Activated naive CD8-positive, alpha-beta T cell treated with anti-CD3 and anti-CD28 coated beads, Interleukin-2, amount 10 ng/mL, durations not matched to agents 7 days and 5 days (primary cell): ENCODE measurements around the gene MACROH2A1. TPM values are rescaled to one million over a fixed set of nuclear protein-coding genes. Genes with fewer than 3 reads are reported as not detected.

Source experiments
- ATAC-seq: fragments of 150-1000 bp; cut with Tn5 transposase; one replicate; pipeline ENCODE4 v1.10.0; 2021; ENCODE audit warnings: low read depth, moderate library complexity
- POLR2A ChIA-PET: fragments of 350-600 bp; sonication (Branson Sonifier 250); formaldehyde crosslinking; loops from one replicate; lab custom pipeline; 2021; ENCODE audit warnings: antibody characterized with exemption; lab: Charles Lee
- DNase-seq: peaks from one replicate; pipeline ENCODE4 v3.0.0; 2021
- H3K27ac Mint-ChIP-seq: one replicate; pipeline ENCODE4 v1.8.0; 2022; ENCODE audit warnings: mild to moderate bottlenecking, mixed read lengths
- H3K27me3 Mint-ChIP-seq: one replicate; pipeline ENCODE4 v1.8.0; 2022; ENCODE audit warnings: mild to moderate bottlenecking, moderate library complexity, mixed read lengths
- H3K36me3 Mint-ChIP-seq: one replicate; pipeline ENCODE4 v1.8.0; 2021; ENCODE audit warnings: mild to moderate bottlenecking, mixed read lengths
- H3K4me1 Mint-ChIP-seq: one replicate; pipeline ENCODE4 v1.8.0; 2021; ENCODE audit warnings: mixed read lengths
- H3K4me3 Mint-ChIP-seq: one replicate; pipeline ENCODE4 v1.8.0; 2022; ENCODE audit warnings: mild to moderate bottlenecking, moderate library complexity, mixed read lengths
- H3K9me3 Mint-ChIP-seq: one replicate; pipeline ENCODE4 v1.8.0; 2021; ENCODE audit warnings: mixed read lengths
- total RNA-seq, 2 experiments: library from RNA; stranded (reverse); gene quantifications; one replicate each; pipeline ENCODE4 v1.2.3, GENCODE V29; 2021

Gene MACROH2A1
- total RNA-seq, 2 experiments from 2014 or later: 253 to 258 TPM

DNA sequence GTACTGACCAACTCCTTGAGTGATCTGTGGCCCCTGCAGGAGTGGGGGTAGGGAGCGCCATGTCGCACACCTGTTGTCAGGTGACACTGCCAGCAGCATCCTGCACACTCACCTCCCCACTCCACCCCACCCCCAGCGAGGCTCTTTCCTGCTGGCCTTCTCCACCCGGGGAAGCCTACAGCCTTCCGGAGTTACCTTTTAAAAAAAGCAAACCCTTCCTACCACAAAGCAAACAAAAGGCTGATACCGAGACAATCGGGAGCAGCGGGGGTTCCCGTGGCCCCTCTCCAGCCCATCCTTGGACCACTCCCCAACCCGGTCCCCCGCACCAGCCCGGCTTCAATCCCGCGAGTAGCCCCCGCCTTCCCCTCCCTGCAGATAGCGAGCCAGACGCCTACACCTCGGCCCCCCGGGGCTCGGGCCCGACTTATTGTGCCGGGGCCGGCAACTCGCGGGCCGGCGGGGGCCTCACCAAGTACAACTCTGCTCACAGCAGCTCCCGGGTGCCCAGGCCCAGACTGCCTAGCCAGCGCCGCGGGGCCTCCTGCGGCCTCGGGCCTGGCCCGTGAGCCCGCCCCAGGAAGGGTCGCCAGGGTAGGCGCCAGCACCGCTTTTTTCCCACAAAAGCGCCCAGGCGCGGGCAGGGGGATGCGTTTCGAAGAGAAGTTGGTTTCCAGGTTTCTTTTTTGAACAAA, 724 bp downstream of the MACROH2A1 start:
- POLR2A ChIA-PET: interaction anchor here (1.1 to 2.1 kb wide), 3 partner anchors 14 to 27 kb away, joined by 3 to 17 read pairs (median 9); no protein-coding TSS in a partner anchor
- peaks cover 40% of the 10 kb centered on the region for H3K4me1 Mint-ChIP-seq

DNA sequence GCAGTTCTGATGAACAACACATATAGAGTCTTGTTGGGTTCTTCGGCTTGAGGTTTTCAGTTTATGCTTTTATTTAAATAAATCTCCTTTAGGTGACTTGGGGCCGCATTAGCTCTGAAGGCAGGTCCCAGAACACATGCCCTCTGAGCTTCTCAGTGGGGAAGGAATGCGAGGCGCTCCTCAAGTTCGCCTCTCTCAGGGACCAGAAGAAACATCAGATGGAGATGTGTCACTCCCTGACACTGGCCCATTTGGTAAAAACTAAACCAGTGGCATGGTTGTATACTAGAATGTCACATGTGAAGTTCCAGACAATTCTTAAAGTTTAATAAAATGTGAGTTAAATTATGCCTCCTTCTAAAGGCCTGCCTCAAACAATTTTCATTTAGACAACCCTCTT, 1.9 kb downstream of the MACROH2A1 start:
- Mint-ChIP-seq H3K9me3 (no peaks in the 10 kb centered on the region), H3K4me3 (peak overlapping the region; percentile 90), H3K36me3 (peaks cover 22% of the 10 kb centered on the region), H3K27me3 (peaks cover 8% of the 10 kb centered on the region), H3K4me1 (peaks cover 52% of the 10 kb centered on the region), H3K27ac (no peak overlapping the region)
- DNase-seq (no peak), ATAC-seq (no peak)
- POLR2A ChIA-PET: no interaction called here

More for the DNA sequence above, 724 bp downstream of the MACROH2A1 start:
- Mint-ChIP-seq H3K27me3 (peaks cover 8% of the 10 kb centered on the region), H3K27ac (peak overlapping the region; percentile 87), H3K9me3 (no peaks in the 10 kb centered on the region), H3K36me3 (peaks cover 14% of the 10 kb centered on the region), H3K4me3 (peak overlapping the region; percentile 90)
- ATAC-seq (peak; percentile 41), DNase-seq (peak; percentile 68)

DNA sequence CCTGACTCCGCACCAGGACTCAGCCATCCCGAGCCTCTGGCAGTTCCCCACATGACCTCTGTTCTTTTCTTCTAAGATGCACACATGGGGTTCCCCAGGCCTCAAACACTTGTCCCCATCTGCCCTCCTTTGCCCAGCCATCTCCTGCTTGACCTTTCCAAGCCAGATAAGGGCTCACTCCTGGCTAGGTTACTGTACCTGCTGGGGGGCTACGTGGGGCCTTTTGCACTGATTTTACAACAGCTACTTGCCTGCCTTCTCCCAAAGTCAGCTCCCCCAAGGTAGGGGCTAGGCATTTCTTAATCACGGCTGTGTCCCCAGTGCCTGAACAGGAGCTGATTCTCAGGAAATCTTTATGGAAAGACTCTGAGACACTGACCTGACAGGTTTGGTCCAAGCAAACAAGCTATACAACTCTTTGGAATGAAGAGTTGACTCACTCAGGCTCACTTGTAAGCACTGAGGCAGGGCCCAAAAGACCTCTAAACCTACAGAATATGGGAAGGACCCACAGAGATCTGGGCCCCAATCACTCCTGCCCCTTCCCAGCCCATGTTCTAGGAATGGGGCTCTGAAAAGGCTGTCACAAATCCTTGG, 2.5 kb downstream of the MACROH2A1 start:
- Mint-ChIP-seq H3K27ac (no peak overlapping the region), H3K27me3 (peaks cover 8% of the 10 kb centered on the region), H3K4me3 (peak overlapping the region; percentile 15), H3K4me1 (peaks cover 57% of the 10 kb centered on the region), H3K9me3 (no peaks in the 10 kb centered on the region), H3K36me3 (peaks cover 25% of the 10 kb centered on the region)
- POLR2A ChIA-PET: no interaction called here
- ATAC-seq: no peak
- DNase-seq: no peak

DNA sequence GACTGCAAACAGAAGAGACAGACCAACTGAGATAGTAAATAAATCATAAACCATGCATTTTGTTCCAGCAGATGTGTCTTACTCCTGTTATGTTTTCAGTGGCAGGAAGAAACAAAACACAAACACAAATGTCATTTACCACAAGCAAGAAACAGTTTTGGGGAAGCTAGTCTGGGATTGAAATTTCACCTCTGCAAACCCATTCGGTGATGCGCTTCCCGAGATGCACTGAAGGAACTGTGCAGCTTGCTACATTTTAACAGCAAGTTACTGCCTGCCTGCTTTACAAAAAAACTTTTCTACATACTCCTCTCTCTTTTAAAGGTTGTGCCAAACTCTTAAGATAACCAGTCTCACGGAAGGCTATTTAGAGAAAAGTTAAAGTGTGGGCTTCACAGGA, 3.2 kb downstream of the MACROH2A1 start:
- Mint-ChIP-seq H3K4me1 (peaks cover 60% of the 10 kb centered on the region), H3K9me3 (no peaks in the 10 kb centered on the region), H3K4me3 (no peak overlapping the region), H3K27me3 (peaks cover 5% of the 10 kb centered on the region), H3K36me3 (peaks cover 25% of the 10 kb centered on the region), H3K27ac (peak overlapping the region; percentile 49)
- POLR2A ChIA-PET: no interaction called here
- no peak for ATAC-seq
- DNase-seq: no peak

DNA sequence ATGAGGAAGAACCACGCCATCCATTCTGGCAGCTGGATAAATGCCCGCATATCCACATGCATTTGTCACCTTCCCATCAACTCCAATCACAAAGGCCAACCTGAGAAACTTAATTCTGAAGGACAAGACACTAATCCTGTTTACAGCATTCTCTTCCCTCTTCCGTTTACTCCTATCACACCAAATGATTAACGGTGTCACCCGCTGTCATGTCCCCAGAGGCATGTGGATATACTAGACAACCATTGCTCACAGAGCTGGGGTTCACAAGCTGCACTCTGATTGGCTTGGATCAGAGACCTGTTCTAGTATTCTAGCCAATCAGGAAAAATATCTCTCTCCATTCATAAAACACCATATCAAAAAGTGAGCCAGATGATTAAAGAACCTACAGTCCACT, 3.6 kb downstream of the MACROH2A1 start:
- Mint-ChIP-seq H3K4me1 (peaks cover 59% of the 10 kb centered on the region), H3K27me3 (peaks cover 3% of the 10 kb centered on the region), H3K4me3 (no peak overlapping the region), H3K9me3 (no peaks in the 10 kb centered on the region), H3K27ac (peak overlapping the region; percentile 49), H3K36me3 (peaks cover 25% of the 10 kb centered on the region)
- ATAC-seq (no peak), DNase-seq (no peak)
- POLR2A ChIA-PET: no interaction called here

DNA sequence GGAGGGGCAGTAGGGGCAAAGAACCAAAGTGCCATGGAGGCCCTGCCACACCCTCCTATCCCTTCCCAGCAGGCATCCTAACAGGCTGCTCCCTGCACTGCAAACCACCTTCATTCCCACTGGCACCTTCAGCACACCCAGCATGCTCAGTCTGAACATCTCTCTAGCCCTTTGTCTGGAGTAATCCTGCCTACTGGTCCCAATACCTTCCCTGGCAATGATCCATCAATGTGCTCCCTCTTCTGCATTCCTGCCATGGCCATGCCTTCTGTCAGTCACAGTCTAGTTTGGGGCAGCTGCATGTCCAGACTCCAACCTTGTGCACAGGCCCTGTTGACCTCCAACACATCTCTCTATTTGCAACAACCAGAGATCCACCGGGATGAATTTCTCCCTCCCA, 4.9 kb downstream of the MACROH2A1 start:
- no peaks in the 10 kb centered on the region for H3K9me3 Mint-ChIP-seq
- H3K4me1 Mint-ChIP-seq: peaks cover 59% of the 10 kb centered on the region
- peaks cover 25% of the 10 kb centered on the region for H3K36me3 Mint-ChIP-seq
- POLR2A ChIA-PET: no interaction called here
- ATAC-seq (no peak), DNase-seq (no peak)
- peak overlapping the region; percentile 57 for H3K27ac Mint-ChIP-seq
- no peaks in the 10 kb centered on the region for H3K27me3 Mint-ChIP-seq
- H3K4me3 Mint-ChIP-seq: peak overlapping the region; percentile 32

DNA sequence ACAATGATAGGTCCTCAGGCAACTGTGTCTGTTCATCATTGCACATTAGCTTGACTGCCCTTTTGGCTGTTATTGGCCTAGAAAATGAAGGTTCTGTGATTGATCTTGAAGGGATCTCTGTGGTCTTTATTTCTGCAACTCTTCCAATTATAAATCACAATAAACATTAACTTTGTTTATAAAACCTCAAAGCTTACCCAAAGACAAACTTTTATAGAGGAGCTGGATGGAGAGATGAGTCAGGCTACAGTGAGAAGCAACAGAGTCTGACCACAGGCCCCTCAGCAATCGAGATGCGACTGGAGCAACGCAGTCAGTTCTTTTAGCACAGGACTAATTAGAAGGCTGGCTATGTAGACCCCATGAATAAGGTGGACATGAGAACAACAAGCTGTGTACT, 5.3 kb downstream of the MACROH2A1 start:
- Mint-ChIP-seq H3K9me3 (no peaks in the 10 kb centered on the region), H3K4me3 (no peak overlapping the region), H3K27ac (no peak overlapping the region), H3K27me3 (no peaks in the 10 kb centered on the region), H3K36me3 (peaks cover 25% of the 10 kb centered on the region), H3K4me1 (peaks cover 59% of the 10 kb centered on the region)
- no peak for ATAC-seq
- no peak for DNase-seq
- POLR2A ChIA-PET: no interaction called here

DNA sequence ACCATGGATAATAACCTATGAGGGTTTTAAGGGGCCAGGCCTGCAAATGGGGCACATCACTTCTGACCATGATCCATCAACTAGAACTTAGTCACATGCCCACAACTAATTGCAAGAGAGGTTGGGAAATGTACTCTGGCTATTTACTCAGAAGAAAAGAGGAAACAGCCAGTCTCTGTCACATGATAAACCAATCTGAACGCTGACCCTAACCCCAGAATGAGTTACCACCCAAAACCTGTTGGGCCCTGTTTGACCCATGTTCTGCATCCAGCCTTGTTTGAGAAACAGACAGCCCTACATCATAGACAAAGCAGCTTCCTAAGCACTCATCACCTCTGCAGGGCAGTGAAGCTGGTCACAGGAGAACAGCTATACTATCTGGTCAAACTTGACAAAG, 5.8 kb downstream of the MACROH2A1 start:
- no peak overlapping the region for H3K4me3 Mint-ChIP-seq
- H3K9me3 Mint-ChIP-seq: no peaks in the 10 kb centered on the region
- POLR2A ChIA-PET: no interaction called here
- peaks cover 28% of the 10 kb centered on the region for H3K36me3 Mint-ChIP-seq
- no peak overlapping the region for H3K27ac Mint-ChIP-seq
- H3K27me3 Mint-ChIP-seq: no peaks in the 10 kb centered on the region
- no peak for ATAC-seq
- H3K4me1 Mint-ChIP-seq: peaks cover 62% of the 10 kb centered on the region
- DNase-seq: no peak

DNA sequence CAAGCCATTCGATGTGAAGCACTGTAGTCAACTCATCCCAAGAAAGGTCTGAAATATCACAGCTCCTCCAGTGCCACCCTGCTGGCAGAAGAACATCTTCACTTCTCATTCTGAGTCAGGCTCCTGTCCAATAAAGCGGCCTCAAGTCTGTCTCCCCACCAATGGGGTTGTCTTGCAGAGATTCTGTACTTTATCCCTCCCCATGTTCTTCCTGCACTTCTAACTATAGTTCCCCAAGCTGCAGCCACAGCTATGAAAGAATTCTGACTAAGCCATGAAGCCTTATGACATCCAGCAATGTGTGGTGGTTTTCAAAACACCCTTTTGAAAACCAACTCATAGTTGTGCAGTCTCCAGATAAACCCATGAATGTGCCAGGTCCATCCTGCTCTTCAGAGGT, 6.8 kb downstream of the MACROH2A1 start:
- Mint-ChIP-seq H3K9me3 (no peaks in the 10 kb centered on the region), H3K27ac (peak overlapping the region; percentile 55), H3K4me1 (peaks cover 58% of the 10 kb centered on the region), H3K4me3 (no peak overlapping the region), H3K36me3 (peaks cover 31% of the 10 kb centered on the region), H3K27me3 (no peaks in the 10 kb centered on the region)
- no peak for ATAC-seq
- DNase-seq: no peak
- POLR2A ChIA-PET: no interaction called here

DNA sequence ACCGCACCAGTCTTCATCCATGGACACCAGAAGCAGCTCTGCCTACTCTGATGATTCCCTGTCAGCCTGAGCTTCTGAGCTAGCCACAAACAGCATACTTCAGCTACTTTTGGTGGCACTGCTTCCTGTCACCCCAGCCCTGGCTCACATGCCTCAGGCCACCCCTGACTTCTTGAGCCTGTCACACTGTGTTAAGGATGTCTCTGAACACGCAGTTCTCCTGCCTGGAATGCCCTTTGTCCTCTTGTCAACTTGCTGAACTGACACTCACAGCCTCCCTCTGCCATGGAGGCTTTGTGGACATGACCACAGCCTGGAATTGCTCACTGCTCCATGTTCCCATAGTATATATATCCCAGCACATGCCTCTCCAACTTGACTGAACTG, 7.2 kb downstream of the MACROH2A1 start:
- no peak for DNase-seq
- H3K27me3 Mint-ChIP-seq: no peaks in the 10 kb centered on the region
- POLR2A ChIA-PET: no interaction called here
- peaks cover 57% of the 10 kb centered on the region for H3K4me1 Mint-ChIP-seq
- H3K36me3 Mint-ChIP-seq: peaks cover 33% of the 10 kb centered on the region
- H3K27ac Mint-ChIP-seq: peak overlapping the region; percentile 55
- ATAC-seq: peak; percentile 57
- H3K9me3 Mint-ChIP-seq: no peaks in the 10 kb centered on the region
- H3K4me3 Mint-ChIP-seq: no peak overlapping the region

DNA sequence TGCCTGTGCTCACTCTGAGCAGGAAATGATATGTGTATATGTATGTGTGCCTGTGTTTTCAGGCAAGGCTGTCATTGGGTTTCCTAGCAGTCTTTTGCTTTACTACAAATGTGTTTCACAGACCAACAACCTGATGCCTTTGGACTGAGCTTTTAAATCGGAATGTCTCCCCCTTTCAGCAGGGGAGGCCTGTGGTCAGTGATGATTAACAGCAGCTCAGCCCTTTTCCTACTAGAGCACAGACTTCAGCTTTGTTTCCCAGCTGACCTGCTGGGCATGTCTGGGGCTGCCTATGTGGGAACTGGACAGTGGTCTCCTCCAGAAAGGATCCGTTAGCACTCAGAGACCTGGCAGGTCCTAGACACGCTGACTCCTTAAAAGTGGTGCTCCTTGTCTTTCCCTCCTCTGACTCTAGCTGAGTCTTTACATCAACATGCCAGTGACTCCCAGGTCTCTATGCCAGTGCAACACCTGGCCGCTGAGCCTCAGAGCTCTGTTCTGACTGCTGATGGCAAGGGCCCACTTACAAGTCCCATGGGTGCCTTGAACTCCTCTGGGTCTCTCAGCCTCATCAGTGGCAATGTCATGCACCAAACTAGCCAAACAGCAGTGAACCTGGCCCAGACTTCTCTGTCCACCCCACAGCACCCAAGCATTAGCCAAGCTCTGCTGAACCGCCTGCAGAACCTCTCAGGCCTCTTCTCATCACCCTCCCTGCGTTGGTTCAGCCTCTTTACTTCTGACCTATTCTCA, 7.7 kb downstream of the MACROH2A1 start:
- Mint-ChIP-seq H3K4me3 (no peak overlapping the region), H3K4me1 (peaks cover 59% of the 10 kb centered on the region), H3K9me3 (no peaks in the 10 kb centered on the region), H3K27me3 (no peaks in the 10 kb centered on the region), H3K36me3 (peaks cover 38% of the 10 kb centered on the region), H3K27ac (peak overlapping the region; percentile 55)
- ATAC-seq (no peak), DNase-seq (no peak)
- POLR2A ChIA-PET: no interaction called here

DNA sequence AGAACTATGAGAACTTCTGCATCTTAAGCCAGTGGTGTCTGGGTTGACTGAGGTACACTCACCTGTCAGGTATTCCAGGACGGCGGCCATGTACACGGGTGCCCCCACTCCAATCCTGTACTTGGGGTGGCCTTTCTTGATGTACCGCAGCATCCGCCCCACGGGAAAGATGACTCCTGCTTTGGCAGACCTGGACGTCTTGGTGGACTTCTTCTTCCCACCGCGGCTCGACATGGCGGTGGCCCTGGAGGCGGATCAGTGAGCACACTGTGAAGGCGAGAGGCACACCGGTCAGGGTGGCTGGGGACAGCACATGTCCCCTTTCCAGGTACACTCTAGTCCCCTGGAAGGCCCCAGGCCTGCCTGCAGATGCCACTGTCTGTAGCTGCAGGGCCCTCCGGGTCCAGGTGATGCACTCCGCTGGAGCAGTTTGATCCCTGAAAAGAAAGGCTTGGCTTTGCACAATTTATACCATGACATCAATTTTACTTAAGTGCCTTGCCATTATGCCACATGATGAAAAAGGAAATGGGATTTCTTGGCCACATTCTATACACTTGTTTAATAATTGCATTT, 10.1 kb downstream of the MACROH2A1 start:
- Mint-ChIP-seq H3K4me1 (peaks cover 53% of the 10 kb centered on the region), H3K9me3 (no peaks in the 10 kb centered on the region), H3K4me3 (no peak overlapping the region), H3K36me3 (peaks cover 41% of the 10 kb centered on the region), H3K27ac (no peak overlapping the region), H3K27me3 (no peaks in the 10 kb centered on the region)
- DNase-seq: no peak
- ATAC-seq: no peak
- POLR2A ChIA-PET: no interaction called here

DNA sequence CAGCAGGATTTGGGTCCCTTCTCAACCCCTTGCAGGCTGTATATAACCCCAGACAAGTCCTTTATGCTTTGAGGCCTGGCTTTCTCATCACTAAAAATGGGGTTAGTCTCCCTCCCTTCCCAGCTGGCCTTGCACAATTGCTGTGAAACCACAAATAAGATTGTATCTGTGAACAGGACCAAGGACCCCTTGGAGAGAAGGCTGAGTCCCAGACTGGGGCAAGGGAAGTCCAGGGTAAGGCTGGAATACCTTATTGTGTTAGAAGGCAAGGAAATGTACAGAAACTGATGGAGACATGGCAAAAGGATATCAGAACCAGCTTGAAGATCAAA, 11.4 kb downstream of the MACROH2A1 start:
- Mint-ChIP-seq H3K4me3 (no peak overlapping the region), H3K27me3 (no peaks in the 10 kb centered on the region), H3K27ac (no peak overlapping the region), H3K9me3 (no peaks in the 10 kb centered on the region), H3K4me1 (peaks cover 49% of the 10 kb centered on the region), H3K36me3 (peaks cover 41% of the 10 kb centered on the region)
- POLR2A ChIA-PET: no interaction called here
- no peak for ATAC-seq
- no peak for DNase-seq
